Renal cortical epithelial cell (primary cell): ENCODE measurements around the gene SLC6A3. TPM values are rescaled to one million over a fixed set of nuclear protein-coding genes. Genes with fewer than 3 reads are reported as not detected.
"Not testable (repeated sequence)": the region's sequence is repeated elsewhere in the genome, so short reads cannot be mapped to it uniquely, and the experiment has no call there.

Source experiments
- DNase-seq: peaks from one replicate; pipeline ENCODE4 v3.0.0-alpha.2; 2011; ENCODE audit warnings: low read depth
- total RNA-seq: library from RNA; depleted of rRNA; stranded (reverse); fragments of >200 nt; gene quantifications from 2 replicates; pipeline ENCODE4 v1.2.3, GENCODE V29; 2014

The SLC6A3 gene
- total RNA-seq, 1 donor from 2014 or later: not detected

GRCh38 chr5:1465117-1465516 lies 19.9 kb upstream of the SLC6A3 start:
- no peak for DNase-seq

- DNase-seq: no peak
Observed at GRCh38 chr5:1464511-1464910, 19.3 kb upstream of the SLC6A3 start.

GRCh38 chr5:1464096-1464446 lies 18.8 kb upstream of the SLC6A3 start:
- DNase-seq: no peak

GRCh38 chr5:1463326-1464095 lies 18.3 kb upstream of the SLC6A3 start:
- no peak for DNase-seq

GRCh38 chr5:1462358-1462757 lies 17.1 kb upstream of the SLC6A3 start:
- no peak for DNase-seq

GRCh38 chr5:1461396-1461795 lies 16.2 kb upstream of the SLC6A3 start:
- no peak for DNase-seq

- DNase-seq: no peak
Observed at GRCh38 chr5:1460054-1460682, 14.9 kb upstream of the SLC6A3 start.

GRCh38 chr5:1459435-1459834 lies 14.2 kb upstream of the SLC6A3 start:
- not testable (repeated sequence) for DNase-seq

GRCh38 chr5:1456110-1456881 lies 11.1 kb upstream of the SLC6A3 start:
- DNase-seq: not testable (repeated sequence)

GRCh38 chr5:1453613-1454012 lies 8.4 kb upstream of the SLC6A3 start:
- DNase-seq: no peak

- no peak for DNase-seq
Observed at GRCh38 chr5:1449081-1449630, 3.9 kb upstream of the SLC6A3 start.

GRCh38 chr5:1448511-1449011 lies 3.3 kb upstream of the SLC6A3 start:
- no peak for DNase-seq

- no peak for DNase-seq
Observed at GRCh38 chr5:1447671-1448361, 2.6 kb upstream of the SLC6A3 start.

- no peak for DNase-seq
Observed at GRCh38 chr5:1446602-1447343, 1.5 kb upstream of the SLC6A3 start.

- DNase-seq: no peak
Observed at GRCh38 chr5:1445689-1446601, 705 bp upstream of the SLC6A3 start.

GRCh38 chr5:1444361-1445189 lies 665 bp downstream of the SLC6A3 start:
- no peak for DNase-seq

- DNase-seq: no peak
Observed at GRCh38 chr5:1443991-1444360, 1.3 kb downstream of the SLC6A3 start.

- no peak for DNase-seq
Observed at GRCh38 chr5:1443171-1443570, 2.1 kb downstream of the SLC6A3 start.
